GM21576 (cell line): ENCODE results near the gene NEB.
A peak's percentile ranks its signal among the peaks of the same experiment; 100 is the strongest.
"Not testable (repeated sequence)": the region's sequence is repeated elsewhere in the genome, so short reads cannot be mapped to it uniquely, and the experiment has no call there.

Source experiments
- ATAC-seq: cut with Tn5 transposase; IDR thresholded peaks from one replicate; pipeline ENCODE4 v1.9.1; 2021; ENCODE audit warnings: mild to moderate bottlenecking, moderate library complexity; ENCODE audit not compliant: unreplicated experiment

NEB gene

GRCh38 chr2:151708788-151709187, 25.5 kb downstream of the NEB start:
- no peak for ATAC-seq

DNA sequence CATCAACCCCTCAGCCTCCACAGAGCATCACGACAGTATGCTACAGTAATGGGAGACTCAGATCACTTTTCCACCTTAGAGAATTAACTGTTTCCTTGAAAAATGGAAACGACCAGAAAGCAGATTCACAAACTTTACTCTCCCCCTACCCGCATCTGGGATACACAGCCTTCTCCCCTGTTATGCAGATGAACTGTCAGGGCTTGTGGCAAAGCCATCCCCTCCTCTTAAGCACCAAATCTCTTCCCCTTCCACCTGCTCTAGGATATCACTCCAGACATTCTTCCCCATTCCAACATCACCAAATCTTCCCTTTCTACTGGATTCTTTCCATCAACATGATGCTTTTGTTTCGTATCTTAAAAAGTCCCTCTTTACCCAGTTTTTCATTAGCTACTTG, 26.4 kb downstream of the NEB start:
- ATAC-seq: no peak

DNA sequence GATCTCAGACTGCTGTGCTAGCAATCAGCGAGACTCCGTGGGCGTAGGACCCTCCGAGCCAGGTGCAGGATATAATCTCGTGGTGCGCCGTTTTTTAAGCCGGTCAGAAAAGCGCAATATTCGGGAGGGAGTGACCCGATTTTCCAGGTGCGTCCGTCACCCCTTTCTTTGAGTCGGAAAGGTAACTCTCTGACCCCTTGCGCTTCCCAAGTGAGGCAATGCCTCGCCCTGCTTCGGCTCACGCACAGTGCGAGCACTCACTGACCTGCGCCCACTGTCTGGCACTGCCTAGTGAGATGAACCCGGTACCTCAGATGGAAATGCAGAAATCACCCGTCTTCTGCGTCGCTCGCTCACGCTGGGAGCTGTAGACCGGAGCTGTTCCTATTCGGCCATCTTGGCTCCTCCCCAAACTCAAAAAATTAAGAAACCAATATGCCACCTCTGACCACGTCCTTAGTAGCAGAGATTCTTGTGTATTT, 29.8 kb downstream of the NEB start:
- ATAC-seq: not testable (repeated sequence)

- ATAC-seq: not testable (repeated sequence)
These were observed 36.1 kb downstream of the NEB start for GRCh38 chr2:151698134-151698533.

DNA sequence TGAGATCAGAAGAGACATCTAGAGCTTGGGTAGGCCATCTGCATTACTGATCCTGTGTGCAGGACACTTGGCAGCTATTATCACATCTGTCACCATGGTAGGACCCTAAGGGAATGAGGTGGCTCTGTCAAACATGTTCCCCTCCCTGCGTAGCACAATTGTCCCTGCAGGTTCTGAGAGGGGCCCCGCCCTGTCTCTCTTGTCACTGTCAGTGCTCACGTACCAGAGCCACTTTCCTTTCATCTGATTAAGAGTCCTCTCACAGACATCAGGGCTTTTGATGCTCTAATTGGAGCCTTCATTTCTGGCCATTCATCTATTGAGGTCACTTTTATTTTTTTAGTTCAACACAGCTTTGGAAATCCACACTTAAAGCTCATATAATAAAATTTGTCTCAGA, 38.5 kb downstream of the NEB start:
- no peak for ATAC-seq

GRCh38 chr2:151691631-151692030, 42.6 kb downstream of the NEB start:
- no peak for ATAC-seq

DNA sequence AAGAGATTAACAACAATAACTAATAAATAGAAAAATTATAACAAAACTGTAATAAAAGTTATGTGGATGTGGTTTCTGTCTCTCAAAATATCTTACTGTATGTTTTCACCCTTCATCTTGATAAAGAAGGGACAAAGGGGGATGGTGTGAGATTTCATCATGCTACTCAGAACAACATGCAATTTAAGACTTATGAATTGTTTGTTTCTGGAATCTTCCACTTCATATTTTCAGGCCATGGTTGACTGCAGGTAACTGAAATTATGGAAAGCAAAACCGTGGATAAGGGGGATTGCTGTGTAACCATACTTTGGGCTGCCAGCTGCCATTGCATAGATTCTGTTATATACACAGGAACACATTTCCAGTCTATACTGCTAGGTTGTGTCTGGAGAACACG, 45.6 kb downstream of the NEB start:
- no peak for ATAC-seq

DNA sequence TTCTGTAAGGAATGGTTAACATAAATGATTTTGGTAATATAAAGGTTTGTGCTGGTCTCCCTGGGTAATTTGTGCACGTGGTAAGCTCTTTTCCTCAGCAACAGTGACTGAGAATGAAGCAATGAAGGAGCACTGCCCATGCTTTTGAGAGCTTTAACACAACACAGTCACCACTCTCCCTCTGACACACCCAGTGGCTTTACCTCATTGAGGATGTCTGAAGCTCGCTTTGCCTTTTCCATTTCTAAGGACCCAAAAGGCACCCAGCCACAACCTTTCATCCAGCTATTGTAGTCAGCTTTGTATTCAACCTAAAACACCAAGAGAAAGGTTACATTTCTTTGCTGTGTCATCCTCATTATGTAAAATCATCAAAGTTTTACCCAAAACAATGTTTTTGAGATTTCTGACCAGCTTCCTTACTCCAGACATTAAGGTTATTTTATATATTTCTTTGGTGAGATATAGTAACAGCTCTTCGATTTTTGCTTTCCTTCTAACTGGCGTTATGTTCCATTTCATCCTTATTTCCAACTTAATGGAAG, 51.7 kb downstream of the NEB start:
- no peak for ATAC-seq

- ATAC-seq: no peak
These were observed 53.2 kb downstream of the NEB start for GRCh38 chr2:151681051-151681450.

GRCh38 chr2:151679994-151680393, 54.3 kb downstream of the NEB start:
- no peak for ATAC-seq

DNA sequence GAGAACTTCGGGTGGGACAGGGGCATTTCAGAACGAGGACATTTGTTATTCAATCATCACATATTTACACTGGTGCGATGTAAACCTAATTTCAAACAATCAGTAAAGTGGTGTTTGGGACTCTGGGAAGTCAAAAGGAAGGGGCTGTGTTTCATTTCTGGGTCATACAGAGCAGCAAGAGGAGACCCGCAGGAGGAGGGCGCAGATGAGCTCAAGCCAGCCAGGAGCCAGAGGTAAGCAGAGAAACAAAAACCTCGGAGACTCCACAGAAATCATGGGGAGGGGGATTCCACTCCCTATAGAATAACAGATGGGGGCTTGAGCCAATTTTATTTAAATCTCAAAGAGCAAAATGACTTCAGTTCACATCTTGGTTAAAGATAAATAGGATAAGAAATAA, 55.4 kb downstream of the NEB start:
- ATAC-seq: no peak

- no peak for ATAC-seq
These were observed 61.3 kb downstream of the NEB start for GRCh38 chr2:151673016-151673415.

- ATAC-seq: no peak
These were observed 62.0 kb downstream of the NEB start for GRCh38 chr2:151672277-151672676.

- no peak for ATAC-seq
These were observed 63.3 kb downstream of the NEB start for GRCh38 chr2:151670846-151671597.

DNA sequence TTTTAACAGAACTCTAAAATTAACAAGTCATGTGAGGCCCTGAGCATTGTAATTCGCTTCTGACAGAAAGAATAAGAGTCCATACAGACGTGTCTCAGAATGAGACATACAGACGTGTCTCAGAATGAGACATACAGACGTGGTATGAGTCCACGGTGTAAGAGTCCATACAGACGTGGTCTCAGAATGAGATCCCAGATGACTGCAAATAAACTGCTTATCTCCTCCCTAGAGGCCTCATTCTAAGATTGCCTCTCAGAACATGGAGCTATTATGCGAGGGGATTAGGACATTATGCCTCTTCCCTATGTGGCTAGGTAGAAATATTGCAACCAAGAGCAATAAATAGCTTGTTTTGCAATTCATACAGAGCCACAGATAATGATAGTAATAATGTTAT, 63.9 kb downstream of the NEB start:
- no peak for ATAC-seq

DNA sequence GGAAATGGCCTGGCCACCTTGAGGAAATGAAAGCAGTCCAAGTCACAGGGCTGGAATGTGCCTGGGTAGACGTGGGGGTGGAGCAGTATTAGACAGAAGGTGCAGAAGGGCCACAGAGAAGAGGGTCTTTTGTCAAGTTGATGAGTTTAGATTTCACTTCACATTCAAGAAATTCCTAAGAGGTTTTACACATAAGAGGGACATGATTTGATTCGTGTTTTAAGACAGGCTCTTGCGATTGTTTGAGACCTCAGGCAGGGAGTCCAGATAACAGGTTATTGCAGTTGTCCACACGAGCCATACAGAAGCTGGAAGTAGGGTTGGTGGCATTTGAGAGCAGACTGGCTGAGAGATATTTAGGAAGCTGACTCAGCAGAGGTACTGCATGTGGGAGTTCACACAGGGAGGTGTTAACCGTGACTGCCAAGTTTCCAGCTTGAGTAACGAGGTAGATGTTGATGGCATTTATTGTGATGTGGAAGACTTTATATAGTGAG, 64.6 kb downstream of the NEB start:
- ATAC-seq: no peak

DNA sequence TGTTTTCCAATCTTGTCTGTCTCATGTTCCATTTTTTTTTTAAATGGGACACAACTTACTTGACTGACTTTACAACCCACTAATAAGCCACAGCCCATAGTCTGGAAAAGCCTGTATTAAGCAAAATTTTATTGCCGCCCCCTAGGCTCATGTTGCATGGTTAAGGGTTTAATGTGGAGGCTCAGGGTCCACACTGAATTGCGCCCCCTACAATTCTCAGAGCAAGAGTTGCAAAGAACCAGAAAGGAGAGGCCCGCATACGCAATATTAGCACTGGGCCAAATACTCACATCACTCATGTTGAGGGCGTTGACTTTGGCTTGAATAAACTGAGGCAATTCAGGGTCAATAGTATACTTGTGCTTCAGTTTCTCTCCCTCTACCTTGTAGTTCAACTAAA, 65.5 kb downstream of the NEB start:
- ATAC-seq: no peak

DNA sequence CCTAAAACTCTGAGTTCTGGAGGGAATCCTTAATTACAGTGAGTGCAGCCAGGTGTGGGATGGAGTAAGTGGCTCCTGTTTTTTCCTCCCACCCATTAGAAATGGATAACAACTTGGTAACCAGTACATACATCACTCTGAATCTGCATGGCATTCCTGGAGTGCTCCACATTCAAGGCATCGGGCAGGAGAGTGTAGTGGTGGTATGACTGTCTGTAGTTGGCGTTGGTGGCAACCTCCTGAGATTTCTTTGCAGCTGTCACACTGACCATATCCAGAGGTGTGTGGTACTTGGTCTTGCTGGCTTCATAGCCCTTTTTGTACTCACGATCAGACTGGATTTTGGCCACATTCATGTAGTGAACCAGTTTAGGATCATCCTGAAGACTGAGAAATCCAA, 68.3 kb downstream of the NEB start:
- ATAC-seq: no peak

GRCh38 chr2:151664520-151664919, 69.8 kb downstream of the NEB start:
- ATAC-seq: peak; percentile 46

DNA sequence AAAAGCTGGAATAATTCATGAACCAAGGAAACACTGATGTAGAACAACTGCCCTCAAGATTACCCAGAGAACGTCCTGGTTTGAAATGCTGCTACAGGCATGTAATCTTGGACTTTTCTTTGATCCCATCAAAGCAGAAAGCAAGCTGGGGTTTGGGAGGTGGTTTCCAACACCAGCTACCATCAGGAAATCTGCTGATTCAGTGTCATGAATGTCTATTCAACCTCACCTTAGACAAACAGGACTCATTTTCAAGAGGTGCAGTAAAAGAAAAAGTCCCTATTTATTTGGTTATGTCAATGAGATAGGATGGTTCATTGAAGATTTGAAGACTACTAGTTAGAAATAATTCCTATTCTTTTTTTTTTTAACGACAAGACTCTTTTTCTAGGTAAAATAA, 72.7 kb downstream of the NEB start:
- ATAC-seq: no peak

DNA sequence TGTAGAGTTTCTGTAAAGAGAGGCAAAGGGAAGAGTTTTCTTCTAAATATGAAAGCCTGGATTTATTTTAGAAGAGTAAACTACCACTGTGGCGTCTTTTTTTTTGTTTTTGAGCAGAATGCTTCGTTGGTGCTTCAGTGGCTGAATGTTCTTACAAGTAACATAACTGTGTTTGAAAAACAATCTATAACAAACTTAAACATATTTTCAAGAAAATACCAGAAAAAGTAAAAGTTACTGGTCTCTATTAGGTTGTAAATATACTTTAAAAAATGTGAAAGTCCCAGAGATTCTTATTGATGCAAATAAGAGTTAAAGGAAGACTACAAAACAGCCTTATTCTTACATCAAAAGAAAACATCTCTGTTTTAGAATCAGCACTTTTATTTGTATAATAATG, 76.2 kb downstream of the NEB start:
- no peak for ATAC-seq

GRCh38 chr2:151657667-151658076, 76.6 kb downstream of the NEB start:
- ATAC-seq: no peak
